GM12878 (cell line): ENCODE measurements around the gene PVRIG. TPM values are rescaled to one million over a fixed set of nuclear protein-coding genes. Genes with fewer than 3 reads are reported as not detected.
A peak's percentile ranks its signal among the peaks of the same experiment; 100 is the strongest.

ENCODE experiments used
- ATAC-seq: fragments of 200-7000 bp; cut with Tn5 transposase; 3 replicates; pipeline ENCODE4 v1.9.1; 2020; ENCODE audit warnings: mild to moderate bottlenecking, moderate library complexity
- BruUV-seq: library from RNA; stranded (reverse); fragments of 400-500 nt; replicated peaks from 2 replicates; lab custom pipeline; 2021; lab: Mats Ljungman, UMichigan
- CTCF ChIA-PET: fragments of 300-600 bp; sonication (Branson Sonifier 250); formaldehyde crosslinking; extraction: SDS; loops from one replicate; lab custom pipeline; 2021; ENCODE audit warnings: inconsistent platforms; lab: Yijun Ruan, JAX
- POLR2A ChIA-PET: fragments of 350-600 bp; formaldehyde crosslinking; extraction: SDS; loops from one replicate; lab custom pipeline; 2021; ENCODE audit warnings: inconsistent platforms; lab: Charles Lee
- RAD21 ChIA-PET: fragments of 300-600 bp; sonication (Branson Sonifier 250); formaldehyde crosslinking; loops from one replicate; lab custom pipeline; 2023; ENCODE audit warnings: antibody characterized with exemption; ENCODE audit not compliant: unreplicated experiment; lab: Charles Lee
- SMC1A ChIA-PET: fragments of 300-600 bp; sonication (Branson Sonifier 250); formaldehyde crosslinking; loops from one replicate; lab custom pipeline; 2023; ENCODE audit not compliant: unreplicated experiment, uncharacterized antibody; lab: Charles Lee
- DNase-seq: peaks from one replicate; pipeline ENCODE4 v3.0.0-alpha.2; 2011; ENCODE audit warnings: low read depth, low spot score
- FAIRE-seq: peaks from 3 replicates; lab custom pipeline; 2011; peaks lifted over from hg19 to GRCh38; lab: Jason Lieb, UNC
- H2AFZ ChIP-seq: 2 replicates; pipeline ENCODE4 v1.6.0; 2011; ENCODE audit warnings: low read depth, low read length, control low read depth; ENCODE audit not compliant: control insufficient read depth
- H3K27ac ChIP-seq: 2 replicates; pipeline ENCODE4 v1.5.1; 2011; ENCODE audit warnings: control low read depth; ENCODE audit not compliant: control insufficient read depth, insufficient read depth
- H3K27me3 ChIP-seq, 2 experiments: replicated peaks in 1 of 2; 2 replicates each; pipeline versions ENCODE4 v1.6.0 to v1.6.1; 2011; ENCODE audit warnings: low read length in 1 of 2; ENCODE audit not compliant: control insufficient read depth in 2 of 2, insufficient read depth in 2 of 2
- H3K36me3 ChIP-seq, 2 experiments: 2 replicates each; pipeline ENCODE4 v1.5.1; 2011; ENCODE audit warnings: low read length in 1 of 2; ENCODE audit not compliant: control insufficient read depth in 2 of 2, insufficient read depth in 2 of 2
- H3K4me1 ChIP-seq: 2 replicates; pipeline ENCODE4 v1.6.1; 2011; ENCODE audit warnings: mild to moderate bottlenecking, low read length, moderate library complexity, mixed read lengths; ENCODE audit not compliant: control insufficient read depth, insufficient read depth
- H3K4me2 ChIP-seq: 2 replicates; pipeline ENCODE4 v1.6.0; 2011; ENCODE audit warnings: control low read depth; ENCODE audit not compliant: control insufficient read depth, insufficient read depth
- H3K4me3 ChIP-seq: fragments of 200-600 bp; sonication (generic); 2 replicates; pipeline ENCODE4 v1.5.1; 2016
- H3K79me2 ChIP-seq: 2 replicates; pipeline ENCODE4 v1.6.0; 2011; ENCODE audit warnings: low read length; ENCODE audit not compliant: control insufficient read depth, insufficient read depth
- H3K9ac ChIP-seq: 2 replicates; pipeline ENCODE4 v1.8.0; 2011; ENCODE audit warnings: low read length, control low read depth, mixed read lengths; ENCODE audit not compliant: control insufficient read depth, insufficient read depth
- H3K9me3 ChIP-seq: replicated peaks from 3 replicates; pipeline ENCODE4 v1.5.1; 2011; ENCODE audit warnings: mild to moderate bottlenecking, low read length; ENCODE audit not compliant: control insufficient read depth, insufficient read depth
- H4K20me1 ChIP-seq: 2 replicates; pipeline ENCODE4 v1.6.0; 2011; ENCODE audit not compliant: control insufficient read depth, insufficient read depth
- FOXK2 ChIP-seq: fragments of 450-650 bp; IDR thresholded peaks from 2 replicates; pipeline ENCODE4 v1.6.1; 2017; ENCODE audit warnings: mild to moderate bottlenecking, moderate library complexity
- NBN ChIP-seq: fragments of 450-650 bp; IDR thresholded peaks from 2 replicates; pipeline ENCODE4 v1.6.1; 2016
- WGBS: methylation state at CpG from one replicate; pipeline ENCODE4 v1.1.6; 2016; ENCODE audit warnings: low lambda C conversion rate; ENCODE audit not compliant: insufficient replicate concordance, insufficient coverage; ENCODE audit errors: missing lambda C conversion rate; 5-methylcytosine and 5-hydroxymethylcytosine counted together
- in situ Hi-C: fragments of 300-500 bp; cut with MboI; formaldehyde crosslinking; loops from 9 replicates; pipeline ENCODE4 v1.14.3; 2018; ENCODE audit warnings: mixed read lengths
- intact Hi-C: fragments of 100-400 bp; cut with micrococcal nuclease; formaldehyde crosslinking; loops from one replicate; pipeline ENCODE4 v1.14.2; 2022; ENCODE audit not compliant: unreplicated experiment
- polyA plus RNA-seq, 11 experiments: library from polyadenylated mRNA; depleted of rRNA in 4 of 11; unstranded in 6 of 11; stranded (reverse) in 5 of 11; fragments of >200 nt; fragmentation: Nextera tagmentation in 4 of 11; fragmentation: Illumina TruSeq in 1 of 11; extraction: Ambion mirVana in 4 of 11; extraction: Trizol in 1 of 11; gene quantifications; 1 replicate in 1 of 11; 2 replicates in 10 of 11; pipeline versions ENCODE4 v1.2.1 to v1.2.3, GENCODE V29; 2011 to 2016; ENCODE audit warnings: inconsistent platforms in 2 of 11, missing spikeins in 2 of 11, low read depth in 1 of 11
- total RNA-seq, 4 experiments: library from RNA; depleted of rRNA in 3 of 4; stranded (reverse); fragments of >200 nt in 3 of 4; fragmentation: Illumina TruSeq in 1 of 4; extraction: Trizol in 1 of 4; gene quantifications; 2 replicates each; pipeline versions ENCODE4 v1.2.1 to v1.2.3, GENCODE V29; 2013 to 2021
- TF ChIP-seq, protein P1 (sequence below): fragments of 450-650 bp; IDR thresholded peaks from 2 replicates; pipeline ENCODE4 v1.6.1; 2016; ENCODE audit warnings: mild to moderate bottlenecking, moderate library complexity, borderline replicate concordance
- TF ChIP-seq, protein P2 (sequence below), 3 experiments: IDR thresholded peaks in 2 of 3; conservative IDR thresholded peaks in 1 of 3; 2 replicates each; pipeline ENCODE4 v1.5.1; 2011; ENCODE audit warnings: low read depth in 3 of 3, low read length in 3 of 3, mild to moderate bottlenecking in 3 of 3, control low read depth in 2 of 3, moderate library complexity in 2 of 3, inconsistent platforms in 1 of 3, mixed read lengths in 1 of 3; ENCODE audit not compliant: control insufficient read depth in 2 of 3, insufficient read depth in 1 of 3; ENCODE audit errors: extremely low read depth in 1 of 3

Gene PVRIG
- total and polyA plus RNA-seq, 10 of the 15 experiments (the other 5 are each of a cell fraction or from before 2014, with no cell fraction given): 1.3 to 44.0 (median 17.9) TPM

DNA sequence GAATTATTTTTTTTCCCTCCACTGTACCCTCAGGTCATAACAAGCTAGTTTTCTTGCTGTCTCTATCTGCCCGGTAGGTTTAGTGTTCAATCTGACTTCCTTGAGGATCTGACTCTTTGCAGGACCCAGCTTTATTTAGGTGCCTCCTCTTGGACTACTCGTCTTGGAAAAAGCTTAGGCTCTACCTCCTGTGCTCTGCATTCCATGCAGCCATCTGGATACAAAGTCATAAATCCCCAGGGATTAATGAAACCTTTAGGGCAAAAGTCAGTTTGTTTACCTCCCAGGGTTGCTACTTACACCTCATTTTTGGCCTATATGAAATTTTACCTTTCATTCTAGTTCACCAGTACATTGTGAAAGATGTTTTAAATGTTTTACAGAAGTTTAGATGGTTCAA is 34.0 kb upstream of the PVRIG start (continued):
- TF ChIP-seq, protein P1, sequence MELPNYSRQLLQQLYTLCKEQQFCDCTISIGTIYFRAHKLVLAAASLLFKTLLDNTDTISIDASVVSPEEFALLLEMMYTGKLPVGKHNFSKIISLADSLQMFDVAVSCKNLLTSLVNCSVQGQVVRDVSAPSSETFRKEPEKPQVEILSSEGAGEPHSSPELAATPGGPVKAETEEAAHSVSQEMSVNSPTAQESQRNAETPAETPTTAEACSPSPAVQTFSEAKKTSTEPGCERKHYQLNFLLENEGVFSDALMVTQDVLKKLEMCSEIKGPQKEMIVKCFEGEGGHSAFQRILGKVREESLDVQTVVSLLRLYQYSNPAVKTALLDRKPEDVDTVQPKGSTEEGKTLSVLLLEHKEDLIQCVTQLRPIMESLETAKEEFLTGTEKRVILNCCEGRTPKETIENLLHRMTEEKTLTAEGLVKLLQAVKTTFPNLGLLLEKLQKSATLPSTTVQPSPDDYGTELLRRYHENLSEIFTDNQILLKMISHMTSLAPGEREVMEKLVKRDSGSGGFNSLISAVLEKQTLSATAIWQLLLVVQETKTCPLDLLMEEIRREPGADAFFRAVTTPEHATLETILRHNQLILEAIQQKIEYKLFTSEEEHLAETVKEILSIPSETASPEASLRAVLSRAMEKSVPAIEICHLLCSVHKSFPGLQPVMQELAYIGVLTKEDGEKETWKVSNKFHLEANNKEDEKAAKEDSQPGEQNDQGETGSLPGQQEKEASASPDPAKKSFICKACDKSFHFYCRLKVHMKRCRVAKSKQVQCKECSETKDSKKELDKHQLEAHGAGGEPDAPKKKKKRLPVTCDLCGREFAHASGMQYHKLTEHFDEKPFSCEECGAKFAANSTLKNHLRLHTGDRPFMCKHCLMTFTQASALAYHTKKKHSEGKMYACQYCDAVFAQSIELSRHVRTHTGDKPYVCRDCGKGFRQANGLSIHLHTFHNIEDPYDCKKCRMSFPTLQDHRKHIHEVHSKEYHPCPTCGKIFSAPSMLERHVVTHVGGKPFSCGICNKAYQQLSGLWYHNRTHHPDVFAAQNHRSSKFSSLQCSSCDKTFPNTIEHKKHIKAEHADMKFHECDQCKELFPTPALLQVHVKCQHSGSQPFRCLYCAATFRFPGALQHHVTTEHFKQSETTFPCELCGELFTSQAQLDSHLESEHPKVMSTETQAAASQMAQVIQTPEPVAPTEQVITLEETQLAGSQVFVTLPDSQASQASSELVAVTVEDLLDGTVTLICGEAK: no peak

DNA sequence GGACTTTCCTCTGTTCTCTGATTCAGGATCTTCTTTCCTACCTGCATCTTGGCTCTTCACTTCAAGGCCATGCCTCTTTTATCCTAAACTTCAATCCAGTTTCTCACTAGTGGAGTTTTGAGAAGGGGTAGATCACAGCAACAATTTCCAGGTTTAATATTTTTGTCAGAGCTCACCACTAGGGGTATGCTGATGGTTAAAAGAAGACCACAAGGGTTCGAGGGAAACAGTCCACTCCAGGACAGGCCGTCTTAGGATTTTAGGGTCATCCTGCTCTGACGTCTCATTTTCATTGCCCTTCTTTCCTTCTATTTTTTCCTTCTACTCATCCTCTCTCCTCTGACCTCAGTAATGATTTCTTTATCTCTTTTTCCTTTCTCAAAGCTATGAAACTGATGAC is 30.7 kb upstream of the PVRIG start:
- BruUV-seq: no TSS peak
- no peaks in the 10 kb centered on the region for H3K36me3 ChIP-seq
- no peaks in the 10 kb centered on the region for H4K20me1 ChIP-seq
- no peaks in the 10 kb centered on the region for H3K79me2 ChIP-seq
- no peak for FAIRE-seq
- DNase-seq: no peak
- CTCF ChIA-PET: interaction anchor here (1.1 to 3.9 kb wide), 10 partner anchors 11 to 218 kb away, joined by 6 to 113 read pairs (median 24); partner anchors contain the start of genes GPC2, LAMTOR4, PVRIG and STAG3
- H3K4me1 ChIP-seq: peaks cover 28% of the 10 kb centered on the region
- H3K9me3 ChIP-seq: no peaks in the 10 kb centered on the region
- peak; percentile 42; the same call in 2 of the 3 replicates for ATAC-seq
- H3K4me2 ChIP-seq: no peak overlapping the region
- no peak overlapping the region for H2AFZ ChIP-seq
- POLR2A ChIA-PET: interaction anchor here (1.0 to 1.5 kb wide), 4 partner anchors 9 to 29 kb away, joined by 3 to 4 read pairs (median 4); no protein-coding TSS in a partner anchor
- H3K27ac ChIP-seq: no peak overlapping the region
- H3K4me3 ChIP-seq: no peak overlapping the region
- TF ChIP-seq FOXK2 (no peak), NBN (no peak)
- TF ChIP-seq, protein P2, sequence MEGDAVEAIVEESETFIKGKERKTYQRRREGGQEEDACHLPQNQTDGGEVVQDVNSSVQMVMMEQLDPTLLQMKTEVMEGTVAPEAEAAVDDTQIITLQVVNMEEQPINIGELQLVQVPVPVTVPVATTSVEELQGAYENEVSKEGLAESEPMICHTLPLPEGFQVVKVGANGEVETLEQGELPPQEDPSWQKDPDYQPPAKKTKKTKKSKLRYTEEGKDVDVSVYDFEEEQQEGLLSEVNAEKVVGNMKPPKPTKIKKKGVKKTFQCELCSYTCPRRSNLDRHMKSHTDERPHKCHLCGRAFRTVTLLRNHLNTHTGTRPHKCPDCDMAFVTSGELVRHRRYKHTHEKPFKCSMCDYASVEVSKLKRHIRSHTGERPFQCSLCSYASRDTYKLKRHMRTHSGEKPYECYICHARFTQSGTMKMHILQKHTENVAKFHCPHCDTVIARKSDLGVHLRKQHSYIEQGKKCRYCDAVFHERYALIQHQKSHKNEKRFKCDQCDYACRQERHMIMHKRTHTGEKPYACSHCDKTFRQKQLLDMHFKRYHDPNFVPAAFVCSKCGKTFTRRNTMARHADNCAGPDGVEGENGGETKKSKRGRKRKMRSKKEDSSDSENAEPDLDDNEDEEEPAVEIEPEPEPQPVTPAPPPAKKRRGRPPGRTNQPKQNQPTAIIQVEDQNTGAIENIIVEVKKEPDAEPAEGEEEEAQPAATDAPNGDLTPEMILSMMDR (IDR thresholded peaks at IDR 0.05 in 2 of 3, conservative IDR thresholded peaks at IDR 0.05 in 1 of 3; ENCODE audit: control insufficient read depth in 2 of 3, extremely low read depth in 1 of 3, insufficient read depth in 1 of 3, low read depth in 3 of 3, low read length in 3 of 3): 0 out of 6 replicates have a peak, but pooled peaks of 1 of the 3 experiments have one; percentile 24
- in situ Hi-C loops: no loop called here
- RAD21 ChIA-PET: interaction anchor here (1.4 to 2.6 kb wide), 5 partner anchors 10 to 40 kb away, joined by 4 to 35 read pairs (median 8); partner anchors contain the start of gene LAMTOR4
- H3K9ac ChIP-seq: no peak overlapping the region
- WGBS: 66% methylated on average over 3 of the region's 3 CpGs
- no peaks in the 10 kb centered on the region for H3K27me3 ChIP-seq
- intact Hi-C loops: no loop called here
- SMC1A ChIA-PET: interaction anchor here (0.8 to 3.9 kb wide), 6 partner anchors 9 to 156 kb away, joined by 3 to 140 read pairs (median 6); no protein-coding TSS in a partner anchor
